Measurements from ENCODE around the gene ATP5F1D.

The ATP5F1D gene

GRCh38 chr19:1271528-1272422, 30.2 kb downstream of the ATP5F1D start:
- DNase-seq (ENCODE audit: low read depth), result no peak

DNA sequence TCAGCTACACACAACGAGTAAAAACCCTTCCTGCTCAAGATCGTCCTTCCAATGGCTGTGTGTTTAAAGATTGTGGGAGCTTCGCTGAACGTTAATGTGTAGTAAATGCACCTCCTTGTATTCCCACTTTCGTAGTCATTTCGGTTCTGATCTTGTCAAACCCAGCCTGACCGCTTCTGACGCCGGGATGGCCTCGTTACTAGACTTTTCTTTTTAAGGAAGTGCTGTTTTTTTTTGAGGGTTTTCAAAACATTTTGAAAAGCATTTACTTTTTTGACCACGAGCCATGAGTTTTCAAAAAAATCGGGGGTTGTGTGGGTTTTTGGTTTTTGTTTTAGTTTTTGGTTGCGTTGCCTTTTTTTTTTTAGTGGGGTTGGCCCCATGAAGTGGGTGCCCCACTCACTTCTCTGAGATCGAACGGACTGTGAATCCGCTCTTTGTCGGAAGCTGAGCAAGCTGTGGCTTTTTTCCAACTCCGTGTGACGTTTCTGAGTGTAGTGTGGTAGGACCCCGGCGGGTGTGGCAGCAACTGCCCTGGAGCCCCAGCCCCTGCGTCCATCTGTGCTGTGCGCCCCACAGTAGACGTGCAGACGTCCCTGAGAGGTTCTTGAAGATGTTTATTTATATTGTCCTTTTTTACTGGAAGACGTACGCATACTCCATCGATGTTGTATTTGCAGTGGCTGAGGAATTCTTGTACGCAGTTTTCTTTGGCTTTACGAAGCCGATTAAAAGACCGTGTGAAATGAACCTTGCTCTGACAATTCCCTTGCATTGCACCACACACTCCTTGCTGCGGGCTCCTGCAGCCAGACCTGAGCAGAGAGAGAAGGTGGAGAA, 31.1 kb downstream of the ATP5F1D start:
- no peak for DNase-seq (ENCODE audit: low read depth)
- TF ChIP-seq, protein P1, sequence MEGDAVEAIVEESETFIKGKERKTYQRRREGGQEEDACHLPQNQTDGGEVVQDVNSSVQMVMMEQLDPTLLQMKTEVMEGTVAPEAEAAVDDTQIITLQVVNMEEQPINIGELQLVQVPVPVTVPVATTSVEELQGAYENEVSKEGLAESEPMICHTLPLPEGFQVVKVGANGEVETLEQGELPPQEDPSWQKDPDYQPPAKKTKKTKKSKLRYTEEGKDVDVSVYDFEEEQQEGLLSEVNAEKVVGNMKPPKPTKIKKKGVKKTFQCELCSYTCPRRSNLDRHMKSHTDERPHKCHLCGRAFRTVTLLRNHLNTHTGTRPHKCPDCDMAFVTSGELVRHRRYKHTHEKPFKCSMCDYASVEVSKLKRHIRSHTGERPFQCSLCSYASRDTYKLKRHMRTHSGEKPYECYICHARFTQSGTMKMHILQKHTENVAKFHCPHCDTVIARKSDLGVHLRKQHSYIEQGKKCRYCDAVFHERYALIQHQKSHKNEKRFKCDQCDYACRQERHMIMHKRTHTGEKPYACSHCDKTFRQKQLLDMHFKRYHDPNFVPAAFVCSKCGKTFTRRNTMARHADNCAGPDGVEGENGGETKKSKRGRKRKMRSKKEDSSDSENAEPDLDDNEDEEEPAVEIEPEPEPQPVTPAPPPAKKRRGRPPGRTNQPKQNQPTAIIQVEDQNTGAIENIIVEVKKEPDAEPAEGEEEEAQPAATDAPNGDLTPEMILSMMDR (conservative IDR thresholded peaks at IDR 0.05; ENCODE audit: low read depth, low read length), result no peak
- H3K4me3 ChIP-seq (ENCODE audit: low read depth, low read length), result no peak overlapping the region

More at GRCh38 chr19:1271528-1272422, 30.2 kb downstream of the ATP5F1D start:
- no peak overlapping the region for H3K4me3 ChIP-seq (ENCODE audit: low read depth, low read length)
- TF ChIP-seq, protein P1 (conservative IDR thresholded peaks at IDR 0.05; ENCODE audit: low read depth, low read length), result no peak

GRCh38 chr19:1273263-1274041, 31.9 kb downstream of the ATP5F1D start:
- no peak for DNase-seq (ENCODE audit: low read depth)
- TF ChIP-seq, protein P1 (conservative IDR thresholded peaks at IDR 0.05; ENCODE audit: low read depth, low read length), result no peak
- H3K4me3 ChIP-seq (ENCODE audit: low read depth, low read length), result no peak overlapping the region

DNA sequence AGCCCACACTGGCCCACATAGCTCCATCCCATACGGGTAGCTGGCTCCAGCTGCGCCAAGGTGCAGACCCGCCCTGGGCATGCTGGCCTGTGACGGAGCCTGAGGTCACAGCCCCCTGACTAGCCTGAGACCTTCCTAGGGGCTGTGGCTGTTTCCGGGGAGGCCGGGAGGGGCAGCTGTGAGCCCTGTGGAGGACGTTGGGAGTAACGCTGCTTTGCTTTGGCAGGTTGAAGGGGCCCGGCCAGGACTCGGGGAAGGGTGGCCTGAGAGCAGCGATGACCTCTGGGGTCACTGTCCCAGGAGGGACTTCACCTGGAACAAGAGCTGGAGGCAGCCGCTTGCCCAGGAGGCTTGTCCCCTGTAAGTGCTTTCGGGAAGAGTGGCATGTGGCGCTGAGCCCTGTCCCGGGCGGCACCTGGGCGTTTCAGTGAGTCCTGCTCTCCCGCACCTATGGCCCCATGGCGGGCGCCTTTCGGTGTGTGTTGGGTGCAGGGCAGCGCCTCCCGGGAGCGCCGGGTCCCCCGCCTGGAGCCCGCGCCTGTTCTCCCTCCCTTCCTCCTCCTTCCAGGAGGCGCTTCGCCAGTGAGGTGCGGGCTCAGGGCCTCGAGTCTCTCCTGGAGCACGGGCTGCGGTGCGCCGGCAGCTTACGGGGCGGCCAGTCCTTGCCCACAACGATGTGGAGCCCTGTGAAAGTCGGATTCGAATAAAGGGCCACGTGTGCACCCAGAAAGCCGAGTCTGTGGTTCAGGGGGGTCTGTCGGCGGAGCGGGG, 32.7 kb downstream of the ATP5F1D start:
- TF ChIP-seq, protein P1 (conservative IDR thresholded peaks at IDR 0.05; ENCODE audit: low read depth, low read length), result no peak
- no peak for DNase-seq (ENCODE audit: low read depth)
- peak overlapping the region; percentile 66 for H3K4me3 ChIP-seq (ENCODE audit: low read depth, low read length)

- DNase-seq (ENCODE audit: low read depth), result no peak
- TF ChIP-seq, protein P1 (conservative IDR thresholded peaks at IDR 0.05; ENCODE audit: low read depth, low read length), result no peak
- H3K4me3 ChIP-seq (ENCODE audit: low read depth, low read length), result peak overlapping the region; percentile 66
Measured at GRCh38 chr19:1274852-1275259, 33.3 kb downstream of the ATP5F1D start.
